NCI-H2107 treated with DMSO at 0.1 percent for 48 hours (cell line): ENCODE data around the gene COPZ1.

Source experiments
- DNase-seq: peaks from one replicate; lab custom pipeline; 2025; ENCODE audit not compliant: unreplicated experiment; lab: John Stamatoyannopoulos, UW

The COPZ1 gene

GRCh38 chr12:54376596-54376995 is 51.7 kb downstream of the COPZ1 start:
- DNase-seq: no peak

GRCh38 chr12:54377007-54377406 is 52.1 kb downstream of the COPZ1 start:
- no peak for DNase-seq

- DNase-seq: no peak
Observed at GRCh38 chr12:54377797-54378515, 53.0 kb downstream of the COPZ1 start.

- no peak for DNase-seq
Observed at GRCh38 chr12:54378796-54379397, 54.0 kb downstream of the COPZ1 start.

GRCh38 chr12:54379398-54380201 is 54.7 kb downstream of the COPZ1 start:
- DNase-seq: peak; percentile 84

GRCh38 chr12:54381136-54381535 is 56.2 kb downstream of the COPZ1 start:
- no peak for DNase-seq

- no peak for DNase-seq
Observed at GRCh38 chr12:54383041-54383609, 58.2 kb downstream of the COPZ1 start.

- no peak for DNase-seq
Observed at GRCh38 chr12:54384591-54385041, 59.7 kb downstream of the COPZ1 start, which contains the start of gene ZNF385A. Gene ZNF385A, minus strand, starts transcription at chr12:54384733. Its CDS starts 219 bp downstream, at chr12:54384514.

GRCh38 chr12:54385251-54385914 is 60.5 kb downstream of the COPZ1 start:
- DNase-seq: no peak

GRCh38 chr12:54386403-54387113 is 61.6 kb downstream of the COPZ1 start:
- DNase-seq: no peak

GRCh38 chr12:54387114-54387467 is 62.2 kb downstream of the COPZ1 start:
- DNase-seq: no peak

- no peak for DNase-seq
Observed at GRCh38 chr12:54388237-54389133, 63.6 kb downstream of the COPZ1 start.

GRCh38 chr12:54389134-54389508 is 64.2 kb downstream of the COPZ1 start:
- no peak for DNase-seq

GRCh38 chr12:54389607-54390175 is 64.8 kb downstream of the COPZ1 start:
- DNase-seq: peak; percentile 19

GRCh38 chr12:54390176-54390667 is 65.3 kb downstream of the COPZ1 start:
- DNase-seq: no peak

GRCh38 chr12:54390668-54391551 is 66.0 kb downstream of the COPZ1 start:
- peak; percentile 58 for DNase-seq

- DNase-seq: no peak
Observed at GRCh38 chr12:54392485-54393206, 67.7 kb downstream of the COPZ1 start.
